Neural cell (in vitro differentiated cells): ENCODE results near the gene AK1. TPM values are rescaled to one million over a fixed set of nuclear protein-coding genes. Genes with fewer than 3 reads are reported as not detected.
"Not testable (repeated sequence)": the region's sequence is repeated elsewhere in the genome, so short reads cannot be mapped to it uniquely, and the experiment has no call there.

ENCODE experiments used
- H2AFZ ChIP-seq: fragments of 200-600, 300-800 bp; sonication (generic), shearing (Covaris generic); 2 replicates; pipeline ENCODE4 v1.6.0; 2014; ENCODE audit warnings: low read depth, mild to moderate bottlenecking, antibody characterized with exemption, low read length, moderate library complexity
- H3F3A ChIP-seq: fragments of 200-600 bp; shearing (Covaris generic); 2 replicates; pipeline ENCODE4 v1.6.1; 2016; ENCODE audit warnings: mild to moderate bottlenecking, moderate library complexity, mixed read lengths, antibody characterized with exemption, low read length; ENCODE audit not compliant: insufficient read depth, poor library complexity, severe bottlenecking
- H3K27ac ChIP-seq: fragments of 200-600, 300-800 bp; sonication (generic), shearing (Covaris generic); 2 replicates; pipeline ENCODE4 v1.5.1; 2014; ENCODE audit warnings: mild to moderate bottlenecking, low read length, moderate library complexity
- H3K27me3 ChIP-seq: fragments of 300-800, 200-600 bp; sonication (generic), shearing (Covaris generic); 2 replicates; pipeline ENCODE4 v1.6.0; 2014; ENCODE audit warnings: mild to moderate bottlenecking, low read depth, low read length, moderate library complexity; ENCODE audit not compliant: insufficient read depth
- H3K36me3 ChIP-seq: fragments of 300-800, 200-600 bp; sonication (generic), shearing (Covaris generic); 2 replicates; pipeline ENCODE4 v1.5.1; 2014; ENCODE audit warnings: mild to moderate bottlenecking, antibody characterized with exemption, low read length, moderate library complexity; ENCODE audit not compliant: insufficient read depth
- H3K4me2 ChIP-seq: fragments of 300-800, 200-600 bp; sonication (generic), shearing (Covaris generic); 2 replicates; pipeline ENCODE4 v1.6.0; 2014; ENCODE audit warnings: mild to moderate bottlenecking, low read length
- H3K4me3 ChIP-seq: fragments of 300-800, 200-600 bp; sonication (generic), shearing (Covaris generic); 2 replicates; pipeline ENCODE4 v1.5.1; 2014; ENCODE audit warnings: mild to moderate bottlenecking, low read length, moderate library complexity
- H3K79me2 ChIP-seq: fragments of 200-600 bp; shearing (Covaris generic); replicated peaks from 2 replicates; pipeline ENCODE4 v1.6.0; 2014; ENCODE audit warnings: mild to moderate bottlenecking, low read length, moderate library complexity; ENCODE audit not compliant: insufficient read depth
- H3K9ac ChIP-seq: fragments of 300-800, 200-600 bp; sonication (generic), shearing (Covaris generic); 2 replicates; pipeline ENCODE4 v1.6.1; 2016; ENCODE audit warnings: mild to moderate bottlenecking, low read length, mixed read lengths
- H3K9me2 ChIP-seq: fragments of 200-600 bp; shearing (Covaris generic); 2 replicates; pipeline ENCODE4 v1.6.1; 2016; ENCODE audit warnings: mild to moderate bottlenecking, low read length, mixed read lengths; ENCODE audit not compliant: insufficient read depth
- H3K9me3 ChIP-seq: fragments of 200-600, 300-800 bp; sonication (generic), shearing (Covaris generic); 2 replicates; pipeline ENCODE4 v1.6.1; 2016; ENCODE audit warnings: mild to moderate bottlenecking, mixed run types, low read length, moderate library complexity, mixed read lengths
- H4K20me1 ChIP-seq: fragments of 200-600 bp; shearing (Covaris generic); 2 replicates; pipeline ENCODE4 v1.6.1; 2016; ENCODE audit warnings: mild to moderate bottlenecking, mixed run types; ENCODE audit not compliant: insufficient read depth
- EP300 ChIP-seq: fragments of 450-650 bp; conservative IDR thresholded peaks from 2 replicates; pipeline ENCODE4 v1.6.1; 2014; ENCODE audit warnings: antibody characterized with exemption, mild to moderate bottlenecking, moderate library complexity; ENCODE audit not compliant: poor library complexity, severe bottlenecking
- EZH2 ChIP-seq: fragments of 200-600, 300-800 bp; shearing (Covaris generic), sonication (generic); IDR thresholded peaks from 2 replicates; pipeline ENCODE4 v1.6.1; 2014; ENCODE audit warnings: antibody characterized with exemption, low read length, borderline replicate concordance, mild to moderate bottlenecking; ENCODE audit not compliant: insufficient read depth, poor library complexity, severe bottlenecking
- MXI1 ChIP-seq: fragments of 450-650 bp; conservative IDR thresholded peaks from 2 replicates; pipeline ENCODE4 v1.6.1; 2014; ENCODE audit warnings: antibody characterized with exemption, mild to moderate bottlenecking; ENCODE audit not compliant: poor library complexity, severe bottlenecking
- POLR2AphosphoS5 ChIP-seq: IDR thresholded peaks from 2 replicates; pipeline ENCODE4 v1.6.1; 2012
- RAD21 ChIP-seq: fragments of 450-650 bp; conservative IDR thresholded peaks from 2 replicates; pipeline ENCODE4 v1.6.1; 2014; ENCODE audit warnings: antibody characterized with exemption, mild to moderate bottlenecking, moderate library complexity
- REST ChIP-seq: IDR thresholded peaks from 2 replicates; pipeline ENCODE4 v1.6.1; 2012; ENCODE audit warnings: borderline replicate concordance
- SMC3 ChIP-seq: fragments of 450-650 bp; conservative IDR thresholded peaks from 2 replicates; pipeline ENCODE4 v1.6.1; 2014; ENCODE audit warnings: antibody characterized with exemption, mild to moderate bottlenecking, moderate library complexity; ENCODE audit not compliant: poor library complexity
- TAF1 ChIP-seq: IDR thresholded peaks from 2 replicates; pipeline ENCODE4 v1.6.1; 2012; ENCODE audit warnings: low read depth
- polyA plus RNA-seq: library from polyadenylated mRNA; depleted of rRNA; stranded (reverse); fragments of >200 nt; gene quantifications from 2 replicates; pipeline ENCODE4 v1.2.3, GENCODE V29; 2014
- TF ChIP-seq, protein P1 (sequence below): fragments of 450-650 bp; IDR thresholded peaks from 2 replicates; pipeline ENCODE4 v1.5.1; 2014; ENCODE audit warnings: antibody characterized with exemption, mild to moderate bottlenecking, moderate library complexity; ENCODE audit not compliant: poor library complexity, severe bottlenecking

Gene AK1
- polyA plus RNA-seq, 1 donor from 2014 or later = 105 TPM

DNA sequence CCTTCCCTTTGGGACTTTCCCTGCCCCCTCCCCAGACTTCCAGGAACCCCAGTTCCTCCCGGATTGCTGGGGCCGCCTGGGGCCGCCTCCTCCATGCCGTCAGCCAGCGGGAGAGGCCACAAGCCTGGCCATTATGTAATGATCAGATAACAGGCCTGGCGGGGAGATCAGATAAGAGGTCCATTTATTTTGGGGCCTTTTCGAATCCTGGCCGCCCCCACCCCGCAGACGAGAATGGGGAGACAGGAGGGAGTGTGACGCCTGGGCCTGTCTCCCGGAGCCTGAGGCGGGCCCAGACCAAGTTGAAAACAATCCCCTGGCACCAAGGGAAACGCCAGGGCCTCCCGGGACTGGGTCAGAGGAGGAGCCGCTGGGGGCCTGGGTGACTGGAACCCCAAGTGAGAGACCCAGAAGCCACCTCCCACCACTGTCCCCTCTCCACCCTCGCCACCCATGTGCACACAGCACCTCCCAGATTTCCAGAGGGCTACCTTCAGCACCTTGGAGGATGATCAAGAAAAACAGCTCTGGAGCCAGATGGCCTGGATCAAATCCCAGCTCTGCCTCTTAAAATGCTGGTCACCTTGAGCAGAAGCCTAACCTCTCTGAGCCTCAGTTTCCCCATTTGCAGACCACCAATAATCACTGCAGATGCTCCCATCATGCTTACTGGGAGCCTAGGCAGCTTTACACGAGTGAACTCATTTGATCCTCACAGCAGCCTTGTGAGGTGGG lies 30.9 kb downstream of the AK1 start:
- H4K20me1 ChIP-seq = no peaks in the 10 kb centered on the region
- no peak for TF ChIP-seq TAF1
- no peak for TF ChIP-seq MXI1
- TF ChIP-seq EP300 = no peak
- no peak for TF ChIP-seq EZH2
- TF ChIP-seq, protein P1, sequence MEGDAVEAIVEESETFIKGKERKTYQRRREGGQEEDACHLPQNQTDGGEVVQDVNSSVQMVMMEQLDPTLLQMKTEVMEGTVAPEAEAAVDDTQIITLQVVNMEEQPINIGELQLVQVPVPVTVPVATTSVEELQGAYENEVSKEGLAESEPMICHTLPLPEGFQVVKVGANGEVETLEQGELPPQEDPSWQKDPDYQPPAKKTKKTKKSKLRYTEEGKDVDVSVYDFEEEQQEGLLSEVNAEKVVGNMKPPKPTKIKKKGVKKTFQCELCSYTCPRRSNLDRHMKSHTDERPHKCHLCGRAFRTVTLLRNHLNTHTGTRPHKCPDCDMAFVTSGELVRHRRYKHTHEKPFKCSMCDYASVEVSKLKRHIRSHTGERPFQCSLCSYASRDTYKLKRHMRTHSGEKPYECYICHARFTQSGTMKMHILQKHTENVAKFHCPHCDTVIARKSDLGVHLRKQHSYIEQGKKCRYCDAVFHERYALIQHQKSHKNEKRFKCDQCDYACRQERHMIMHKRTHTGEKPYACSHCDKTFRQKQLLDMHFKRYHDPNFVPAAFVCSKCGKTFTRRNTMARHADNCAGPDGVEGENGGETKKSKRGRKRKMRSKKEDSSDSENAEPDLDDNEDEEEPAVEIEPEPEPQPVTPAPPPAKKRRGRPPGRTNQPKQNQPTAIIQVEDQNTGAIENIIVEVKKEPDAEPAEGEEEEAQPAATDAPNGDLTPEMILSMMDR = no peak
- TF ChIP-seq REST = no peak
- TF ChIP-seq RAD21 = no peak
- no peak for TF ChIP-seq POLR2AphosphoS5
- no peak for TF ChIP-seq SMC3
- H3K9me2 ChIP-seq = no peaks in the 10 kb centered on the region
- H3K9me3 ChIP-seq = no peaks in the 10 kb centered on the region
- H3K27me3 ChIP-seq = no peaks in the 10 kb centered on the region
- H3K4me3 ChIP-seq = no peak overlapping the region
- no peak overlapping the region for H3K27ac ChIP-seq
- no peaks in the 10 kb centered on the region for H3K36me3 ChIP-seq
- no peak overlapping the region for H2AFZ ChIP-seq
- H3K4me2 ChIP-seq = no peak overlapping the region
- H3K9ac ChIP-seq = no peak overlapping the region
- no peaks in the 10 kb centered on the region for H3F3A ChIP-seq
- no peaks in the 10 kb centered on the region for H3K79me2 ChIP-seq

DNA sequence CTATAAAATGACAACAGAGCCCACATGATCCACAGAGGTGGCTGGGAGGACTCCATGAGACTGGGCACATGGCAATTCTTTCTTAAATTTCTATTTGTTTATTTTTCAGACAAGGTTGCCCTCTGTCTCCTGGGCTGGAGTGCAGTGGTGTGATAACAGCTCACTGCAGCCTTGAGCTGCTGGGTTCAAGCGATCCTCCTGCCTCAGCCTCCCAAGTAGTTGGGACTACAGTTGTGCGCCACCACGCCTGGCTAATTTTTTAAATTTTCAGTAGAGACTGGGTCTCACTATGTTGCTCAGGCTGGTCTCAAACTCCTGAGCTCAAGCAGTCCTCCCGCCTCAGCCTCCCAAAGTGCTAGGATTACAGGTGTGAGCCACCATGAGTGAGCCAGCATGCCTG lies 31.9 kb downstream of the AK1 start:
- not testable (repeated sequence) for H3K27me3 ChIP-seq, H3K4me2 ChIP-seq, H3K27ac ChIP-seq, H3K9me3 ChIP-seq, H2AFZ ChIP-seq, H3K9me2 ChIP-seq, H3K4me3 ChIP-seq, H3K9ac ChIP-seq, H4K20me1 ChIP-seq, H3K79me2 ChIP-seq, H3F3A ChIP-seq, H3K36me3 ChIP-seq
